VCaP (cell line): Measurements from ENCODE around the gene SPDYC.

ENCODE experiments used
- H3K27ac ChIP-seq: fragments of 450-650 bp; 2 replicates; pipeline ENCODE4 v1.5.1; 2017
- CTCF ChIP-seq: fragments of 450-650 bp; conservative IDR thresholded peaks from 2 replicates; pipeline ENCODE4 v1.5.1; 2017; ENCODE audit warnings: mild to moderate bottlenecking, moderate library complexity

The SPDYC gene

GRCh38 chr11:65208785-65209710 lies 39.0 kb downstream of the SPDYC start:
- TF ChIP-seq CTCF = no peak
- no peak overlapping the region for H3K27ac ChIP-seq

- H3K27ac ChIP-seq = no peak overlapping the region
- TF ChIP-seq CTCF = no peak
Observed at GRCh38 chr11:65209711-65210360, 39.8 kb downstream of the SPDYC start.

- TF ChIP-seq CTCF = no peak
- no peak overlapping the region for H3K27ac ChIP-seq
Observed at GRCh38 chr11:65210361-65210731, 40.3 kb downstream of the SPDYC start.

GRCh38 chr11:65210748-65211147 lies 40.7 kb downstream of the SPDYC start:
- no peak overlapping the region for H3K27ac ChIP-seq
- no peak for TF ChIP-seq CTCF

GRCh38 chr11:65211293-65212105 lies 41.5 kb downstream of the SPDYC start:
- H3K27ac ChIP-seq = no peak overlapping the region
- no peak for TF ChIP-seq CTCF

- no peak overlapping the region for H3K27ac ChIP-seq
- TF ChIP-seq CTCF = no peak
Observed at GRCh38 chr11:65212226-65212801, 42.3 kb downstream of the SPDYC start.
